ENCODE measurements around the gene AP3S1.
A peak's percentile ranks its signal among the peaks of the same experiment; 100 is the strongest.
"Not testable (repeated sequence)": the region's sequence is repeated elsewhere in the genome, so short reads cannot be mapped to it uniquely, and the experiment has no call there.

Gene AP3S1

GRCh38 chr5:115920171-115920725 is 78.5 kb downstream of the AP3S1 start:
- DNase-seq, result no peak
- Histone ChIP-seq H3K4me1 (ENCODE audit: control insufficient read depth, low read depth, low read length) (no peaks in the 10 kb centered on the region), H3K9ac (ENCODE audit: low read length) (no peak overlapping the region), H3K79me2 (ENCODE audit: control insufficient read depth, insufficient read depth, low read length) (no peaks in the 10 kb centered on the region), H3K18ac (ENCODE audit: low read length) (no peak overlapping the region), H4K5ac (ENCODE audit: low read length) (no peak overlapping the region), H3K36me3 (ENCODE audit: control insufficient read depth, insufficient read depth, low read length) (no peaks in the 10 kb centered on the region), H3K4me3 (ENCODE audit: low read length) (no peak overlapping the region), H4K8ac (ENCODE audit: low read depth, low read length) (no peak overlapping the region), H2BK5ac (ENCODE audit: low read length) (no peak overlapping the region), H3K23ac (ENCODE audit: low read length) (no peak overlapping the region), H3K56ac (ENCODE audit: low read length) (no peak overlapping the region), H3K79me1 (ENCODE audit: low read length) (no peaks in the 10 kb centered on the region), H3K4ac (ENCODE audit: low read depth, low read length) (no peak overlapping the region), H2BK15ac (replicated peaks; ENCODE audit: low read depth) (no peak overlapping the region), H3K27me3 (ENCODE audit: insufficient read depth, low read length, poor library complexity) (no peaks in the 10 kb centered on the region), H3K4me2 (ENCODE audit: low read length) (no peak overlapping the region), H2AK5ac (ENCODE audit: low read length) (no peak overlapping the region), H3K27ac (ENCODE audit: low read depth, low read length) (no peak overlapping the region), H2BK120ac (ENCODE audit: low read depth, low read length) (no peak overlapping the region)
- no CpG with 5 or more reads among the region's 3 CpGs for WGBS (ENCODE audit: extremely low coverage, insufficient coverage, low lambda C conversion rate)

DNA sequence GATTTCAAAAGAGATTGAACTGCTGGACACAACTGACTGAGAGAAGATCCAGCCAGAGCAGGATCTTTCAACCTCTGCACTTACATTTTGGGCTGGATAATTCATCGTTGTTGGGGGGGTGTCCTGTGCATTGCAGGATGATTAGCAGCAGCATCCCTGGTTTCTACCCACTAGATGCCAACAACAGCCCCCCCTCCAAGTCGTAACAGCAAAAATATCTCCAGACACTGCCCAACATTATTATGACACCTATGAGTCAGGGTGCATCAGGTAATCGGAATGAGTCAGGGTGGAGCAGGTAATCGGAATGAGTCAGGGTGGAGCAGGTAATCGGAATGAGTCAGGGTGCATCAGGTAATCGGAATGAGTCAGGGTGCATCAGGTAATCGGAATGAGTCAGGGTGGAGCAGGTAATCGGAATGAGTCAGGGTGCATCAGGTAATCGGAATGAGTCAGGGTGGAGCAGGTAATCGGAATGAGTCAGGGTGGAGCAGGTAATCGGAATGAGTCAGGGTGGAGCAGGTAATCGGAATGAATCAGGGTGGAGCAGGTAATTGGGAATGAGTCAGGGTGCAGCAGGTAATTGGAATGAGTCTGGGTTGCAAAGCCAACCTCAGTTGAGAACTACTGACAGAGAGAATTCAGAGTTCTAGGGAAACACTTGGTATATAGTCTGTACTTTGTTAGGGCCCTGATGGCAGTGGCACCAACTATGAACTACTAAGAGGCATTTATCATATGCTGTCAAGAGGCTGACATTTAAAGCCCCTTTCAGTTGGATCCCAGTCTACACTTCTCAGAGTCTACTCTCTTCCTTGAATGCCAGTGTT is 87.1 kb downstream of the AP3S1 start:
- not testable (repeated sequence) for H3K27ac ChIP-seq (ENCODE audit: low read depth, low read length); H3K36me3 ChIP-seq (ENCODE audit: control insufficient read depth, insufficient read depth, low read length); H4K5ac ChIP-seq (ENCODE audit: low read length); H3K79me2 ChIP-seq (ENCODE audit: control insufficient read depth, insufficient read depth, low read length); H3K23ac ChIP-seq (ENCODE audit: low read length); H3K4me1 ChIP-seq (ENCODE audit: control insufficient read depth, low read depth, low read length); H3K4me2 ChIP-seq (ENCODE audit: low read length); H2AK5ac ChIP-seq (ENCODE audit: low read length); H3K79me1 ChIP-seq (ENCODE audit: low read length); H3K4ac ChIP-seq (ENCODE audit: low read depth, low read length); H3K18ac ChIP-seq (ENCODE audit: low read length); H4K8ac ChIP-seq (ENCODE audit: low read depth, low read length); H2BK5ac ChIP-seq (ENCODE audit: low read length); H3K56ac ChIP-seq (ENCODE audit: low read length); H2BK15ac ChIP-seq (replicated peaks; ENCODE audit: low read depth); H2BK120ac ChIP-seq (ENCODE audit: low read depth, low read length); DNase-seq; H3K9ac ChIP-seq (ENCODE audit: low read length); H3K4me3 ChIP-seq (ENCODE audit: low read length); H3K27me3 ChIP-seq (ENCODE audit: insufficient read depth, low read length, poor library complexity)
- no CpG with 5 or more reads among the region's 12 CpGs for WGBS (ENCODE audit: extremely low coverage, insufficient coverage, low lambda C conversion rate)

DNA sequence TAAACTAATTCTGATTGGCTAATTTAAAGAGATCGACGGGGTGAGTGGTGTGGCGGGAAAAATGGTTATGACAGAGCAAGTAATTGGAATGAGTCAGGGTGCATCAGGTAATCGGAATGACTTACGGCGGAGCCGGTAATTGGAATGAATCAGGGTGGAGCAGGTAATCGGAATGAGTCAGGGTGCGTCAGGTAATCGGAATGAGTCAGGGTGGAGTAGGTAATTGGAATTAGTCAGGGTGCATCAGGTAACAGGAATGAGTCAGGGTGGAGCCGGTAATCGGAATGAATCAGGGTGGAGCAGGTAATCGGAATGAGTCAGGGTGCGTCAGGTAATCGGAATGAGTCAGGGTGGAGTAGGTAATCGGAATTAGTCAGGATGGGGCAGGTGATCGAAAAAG is 88.4 kb downstream of the AP3S1 start:
- WGBS (ENCODE audit: extremely low coverage, insufficient coverage, low lambda C conversion rate), result no CpG with 5 or more reads among the region's 17 CpGs
- not testable (repeated sequence) for H3K18ac ChIP-seq (ENCODE audit: low read length); H2BK120ac ChIP-seq (ENCODE audit: low read depth, low read length); H4K8ac ChIP-seq (ENCODE audit: low read depth, low read length); H3K27me3 ChIP-seq (ENCODE audit: insufficient read depth, low read length, poor library complexity); H3K4me1 ChIP-seq (ENCODE audit: control insufficient read depth, low read depth, low read length); H2BK15ac ChIP-seq (replicated peaks; ENCODE audit: low read depth); H3K79me1 ChIP-seq (ENCODE audit: low read length); H2BK5ac ChIP-seq (ENCODE audit: low read length); H3K9ac ChIP-seq (ENCODE audit: low read length); H3K27ac ChIP-seq (ENCODE audit: low read depth, low read length); H3K23ac ChIP-seq (ENCODE audit: low read length); H4K5ac ChIP-seq (ENCODE audit: low read length); H3K4me3 ChIP-seq (ENCODE audit: low read length); H2AK5ac ChIP-seq (ENCODE audit: low read length); H3K4me2 ChIP-seq (ENCODE audit: low read length); H3K56ac ChIP-seq (ENCODE audit: low read length); H3K36me3 ChIP-seq (ENCODE audit: control insufficient read depth, insufficient read depth, low read length); H3K79me2 ChIP-seq (ENCODE audit: control insufficient read depth, insufficient read depth, low read length); H3K4ac ChIP-seq (ENCODE audit: low read depth, low read length)
- DNase-seq, result peak; percentile 71

GRCh38 chr5:115930630-115931337 is 89.0 kb downstream of the AP3S1 start:
- Histone ChIP-seq H3K27me3 (ENCODE audit: insufficient read depth, low read length, poor library complexity) (no peaks in the 10 kb centered on the region), H4K5ac (ENCODE audit: low read length) (no peak overlapping the region), H3K23ac (ENCODE audit: low read length) (no peak overlapping the region), H3K56ac (ENCODE audit: low read length) (no peak overlapping the region), H3K4me1 (ENCODE audit: control insufficient read depth, low read depth, low read length) (no peaks in the 10 kb centered on the region), H2BK5ac (ENCODE audit: low read length) (no peak overlapping the region), H2AK5ac (ENCODE audit: low read length) (no peak overlapping the region), H3K18ac (ENCODE audit: low read length) (no peak overlapping the region), H3K4me2 (ENCODE audit: low read length) (no peak overlapping the region), H3K79me1 (ENCODE audit: low read length) (no peaks in the 10 kb centered on the region), H3K36me3 (ENCODE audit: control insufficient read depth, insufficient read depth, low read length) (no peaks in the 10 kb centered on the region), H2BK120ac (ENCODE audit: low read depth, low read length) (no peak overlapping the region), H4K8ac (ENCODE audit: low read depth, low read length) (no peak overlapping the region), H3K9ac (ENCODE audit: low read length) (no peak overlapping the region), H3K4me3 (ENCODE audit: low read length) (no peak overlapping the region), H3K4ac (ENCODE audit: low read depth, low read length) (no peak overlapping the region), H2BK15ac (replicated peaks; ENCODE audit: low read depth) (no peak overlapping the region), H3K27ac (ENCODE audit: low read depth, low read length) (no peak overlapping the region), H3K79me2 (ENCODE audit: control insufficient read depth, insufficient read depth, low read length) (no peaks in the 10 kb centered on the region)
- no CpG with 5 or more reads among the region's 4 CpGs for WGBS (ENCODE audit: extremely low coverage, insufficient coverage, low lambda C conversion rate)
- DNase-seq, result peak; percentile 52

DNA sequence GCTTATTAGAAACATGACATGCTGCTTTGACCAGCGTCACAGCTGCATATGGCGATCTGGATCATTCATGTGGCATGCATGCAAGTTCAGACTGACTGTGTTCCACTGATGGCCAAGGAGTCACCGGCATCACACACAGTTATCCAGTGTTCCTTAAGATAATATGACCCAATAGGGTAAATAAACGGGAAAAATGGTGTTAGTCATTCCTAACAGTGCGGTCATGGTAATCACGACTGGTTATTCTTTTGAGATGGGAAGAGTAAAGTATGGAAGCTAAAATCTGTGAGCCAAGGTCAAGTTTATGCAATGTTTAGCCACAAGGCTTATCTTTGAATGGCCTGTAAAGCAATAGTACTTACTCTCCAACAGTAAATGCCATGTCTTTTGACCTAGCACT is 91.3 kb downstream of the AP3S1 start:
- H3K4me1 ChIP-seq (ENCODE audit: control insufficient read depth, low read depth, low read length), result no peaks in the 10 kb centered on the region
- H3K18ac ChIP-seq (ENCODE audit: low read length), result no peak overlapping the region
- H3K9ac ChIP-seq (ENCODE audit: low read length), result no peak overlapping the region
- no peak overlapping the region for H4K5ac ChIP-seq (ENCODE audit: low read length)
- H2BK15ac ChIP-seq (replicated peaks; ENCODE audit: low read depth), result no peak overlapping the region
- no peak overlapping the region for H3K4me3 ChIP-seq (ENCODE audit: low read length)
- no peak overlapping the region for H3K4me2 ChIP-seq (ENCODE audit: low read length)
- no peak overlapping the region for H2BK120ac ChIP-seq (ENCODE audit: low read depth, low read length)
- H3K79me2 ChIP-seq (ENCODE audit: control insufficient read depth, insufficient read depth, low read length), result no peaks in the 10 kb centered on the region
- no CpG with 5 or more reads among the region's 6 CpGs for WGBS (ENCODE audit: extremely low coverage, insufficient coverage, low lambda C conversion rate)
- H3K56ac ChIP-seq (ENCODE audit: low read length), result no peak overlapping the region
- H4K8ac ChIP-seq (ENCODE audit: low read depth, low read length), result no peak overlapping the region
- H2AK5ac ChIP-seq (ENCODE audit: low read length), result no peak overlapping the region
- no peak overlapping the region for H3K27ac ChIP-seq (ENCODE audit: low read depth, low read length)
- H3K79me1 ChIP-seq (ENCODE audit: low read length), result no peaks in the 10 kb centered on the region
- H3K4ac ChIP-seq (ENCODE audit: low read depth, low read length), result no peak overlapping the region
- H2BK5ac ChIP-seq (ENCODE audit: low read length), result no peak overlapping the region
- no peak for DNase-seq
- H3K23ac ChIP-seq (ENCODE audit: low read length), result no peak overlapping the region
- H3K27me3 ChIP-seq (ENCODE audit: insufficient read depth, low read length, poor library complexity), result no peaks in the 10 kb centered on the region
- no peaks in the 10 kb centered on the region for H3K36me3 ChIP-seq (ENCODE audit: control insufficient read depth, insufficient read depth, low read length)

Measured in mesendoderm (in vitro differentiated cells).